OCI-LY1 (cell line): Measurements from ENCODE around the gene LCE1F.

Experiments used
- H2AFZ ChIP-seq: fragments of 200-600 bp; sonication (generic), shearing (Covaris generic); 2 replicates; pipeline ENCODE4 v1.6.0; 2014; ENCODE audit warnings: antibody characterized with exemption, mild to moderate bottlenecking, low read length
- H3F3A ChIP-seq: fragments of 200-600 bp; sonication (generic), shearing (Covaris generic); 2 replicates; pipeline ENCODE4 v1.6.0; 2014; ENCODE audit warnings: mild to moderate bottlenecking, antibody characterized with exemption, low read length, moderate library complexity; ENCODE audit not compliant: insufficient read depth
- H3K27ac ChIP-seq: fragments of 200-600 bp; sonication (generic); 2 replicates; pipeline ENCODE4 v1.5.1; 2014; ENCODE audit warnings: low read length, mixed run types, mild to moderate bottlenecking, low read depth; ENCODE audit not compliant: poor library complexity, severe bottlenecking
- H3K27me3 ChIP-seq: fragments of 200-600 bp; sonication (generic); 2 replicates; pipeline ENCODE4 v1.6.0; 2014; ENCODE audit warnings: antibody characterized with exemption, mild to moderate bottlenecking, low read length, moderate library complexity; ENCODE audit not compliant: insufficient read depth
- H3K36me3 ChIP-seq: fragments of 200-600 bp; sonication (generic); 2 replicates; pipeline ENCODE4 v1.6.1; 2014; ENCODE audit warnings: mild to moderate bottlenecking, antibody characterized with exemption, low read length, moderate library complexity, mixed read lengths; ENCODE audit not compliant: insufficient read depth
- H3K4me1 ChIP-seq: fragments of 200-600 bp; sonication (generic); 2 replicates; pipeline ENCODE4 v1.5.1; 2014; ENCODE audit warnings: mild to moderate bottlenecking, low read length, moderate library complexity; ENCODE audit not compliant: insufficient read depth, severe bottlenecking
- H3K4me2 ChIP-seq: fragments of 200-600 bp; sonication (generic), shearing (Covaris generic); 2 replicates; pipeline ENCODE4 v1.6.1; 2014; ENCODE audit warnings: low read length
- H3K4me3 ChIP-seq: fragments of 200-600 bp; sonication (generic); 2 replicates; pipeline ENCODE4 v1.5.1; 2014; ENCODE audit warnings: low read length, low read depth, mild to moderate bottlenecking, mixed read lengths; ENCODE audit not compliant: poor library complexity, severe bottlenecking
- H3K79me2 ChIP-seq: fragments of 200-600 bp; shearing (Covaris generic); 2 replicates; pipeline ENCODE4 v1.6.1; 2016; ENCODE audit warnings: mixed run types, low read length, mixed read lengths; ENCODE audit not compliant: insufficient read depth
- H3K9ac ChIP-seq: fragments of 200-600 bp; sonication (generic), shearing (Covaris generic); 2 replicates; pipeline ENCODE4 v1.6.1; 2014; ENCODE audit warnings: mild to moderate bottlenecking, low read length, mixed read lengths
- H3K9me2 ChIP-seq: fragments of 200-600 bp; sonication (generic), shearing (Covaris generic); 2 replicates; pipeline ENCODE4 v1.6.1; 2014; ENCODE audit warnings: low read depth, mild to moderate bottlenecking, low read length, mixed read lengths
- H3K9me3 ChIP-seq: fragments of 200-600 bp; shearing (Covaris generic); 2 replicates; pipeline ENCODE4 v1.6.1; 2014; ENCODE audit warnings: low read length, mixed read lengths
- H4K20me1 ChIP-seq: fragments of 200-600 bp; sonication (generic), shearing (Covaris generic); 2 replicates; pipeline ENCODE4 v1.6.0; 2016; ENCODE audit warnings: mild to moderate bottlenecking, low read length; ENCODE audit not compliant: insufficient read depth
- CTCF ChIP-seq: fragments of 200-600 bp; sonication (generic), shearing (Covaris generic); IDR thresholded peaks from 2 replicates; pipeline ENCODE4 v1.5.1; 2017; ENCODE audit warnings: mild to moderate bottlenecking, antibody characterized with exemption, low read length, moderate library complexity, mixed read lengths
- EZH2 ChIP-seq: fragments of 200-600 bp; sonication (generic), shearing (Covaris generic); IDR thresholded peaks from 2 replicates; pipeline ENCODE4 v1.8.0; 2017; ENCODE audit warnings: borderline replicate concordance, mixed run types, mild to moderate bottlenecking, antibody characterized with exemption, low read length, moderate library complexity, mixed read lengths

LCE1F gene

GRCh38 chr1:152741656-152742055, 33.3 kb upstream of the LCE1F start:
- Histone ChIP-seq H3K27ac (no peak overlapping the region), H3K9me3 (no peaks in the 10 kb centered on the region), H3K9me2 (no peaks in the 10 kb centered on the region), H3K79me2 (no peaks in the 10 kb centered on the region), H3K36me3 (no peaks in the 10 kb centered on the region), H3F3A (no peaks in the 10 kb centered on the region), H3K4me3 (no peak overlapping the region), H3K9ac (no peak overlapping the region), H2AFZ (no peak overlapping the region), H3K4me2 (no peak overlapping the region), H3K27me3 (no peaks in the 10 kb centered on the region), H4K20me1 (no peaks in the 10 kb centered on the region), H3K4me1 (no peaks in the 10 kb centered on the region)
- TF ChIP-seq CTCF (no peak), EZH2 (no peak)

GRCh38 chr1:152743371-152744145, 31.4 kb upstream of the LCE1F start:
- Histone ChIP-seq H3K9me3 (no peaks in the 10 kb centered on the region), H3K4me2 (no peak overlapping the region), H3K36me3 (no peaks in the 10 kb centered on the region), H3K4me3 (no peak overlapping the region), H3K27ac (no peak overlapping the region), H3K79me2 (no peaks in the 10 kb centered on the region), H3K4me1 (no peaks in the 10 kb centered on the region), H3F3A (no peaks in the 10 kb centered on the region), H2AFZ (no peak overlapping the region), H4K20me1 (no peaks in the 10 kb centered on the region), H3K9me2 (no peaks in the 10 kb centered on the region), H3K27me3 (no peaks in the 10 kb centered on the region), H3K9ac (no peak overlapping the region)
- TF ChIP-seq CTCF (no peak), EZH2 (no peak)

GRCh38 chr1:152745289-152745704, 29.6 kb upstream of the LCE1F start:
- H3K79me2 ChIP-seq = no peaks in the 10 kb centered on the region
- H4K20me1 ChIP-seq = no peaks in the 10 kb centered on the region
- TF ChIP-seq CTCF (peak; percentile 31; the same call in 1 of the 2 replicates), EZH2 (no peak)
- H3K27me3 ChIP-seq = no peaks in the 10 kb centered on the region
- H3K27ac ChIP-seq = no peak overlapping the region
- H3K9me3 ChIP-seq = no peaks in the 10 kb centered on the region
- H3K9ac ChIP-seq = no peak overlapping the region
- H3K9me2 ChIP-seq = no peaks in the 10 kb centered on the region
- H3F3A ChIP-seq = no peaks in the 10 kb centered on the region
- no peaks in the 10 kb centered on the region for H3K36me3 ChIP-seq
- H2AFZ ChIP-seq = no peak overlapping the region
- H3K4me2 ChIP-seq = no peak overlapping the region
- H3K4me1 ChIP-seq = no peaks in the 10 kb centered on the region
- no peak overlapping the region for H3K4me3 ChIP-seq
